ENCODE data around the gene PTPRD.

The PTPRD gene

DNA sequence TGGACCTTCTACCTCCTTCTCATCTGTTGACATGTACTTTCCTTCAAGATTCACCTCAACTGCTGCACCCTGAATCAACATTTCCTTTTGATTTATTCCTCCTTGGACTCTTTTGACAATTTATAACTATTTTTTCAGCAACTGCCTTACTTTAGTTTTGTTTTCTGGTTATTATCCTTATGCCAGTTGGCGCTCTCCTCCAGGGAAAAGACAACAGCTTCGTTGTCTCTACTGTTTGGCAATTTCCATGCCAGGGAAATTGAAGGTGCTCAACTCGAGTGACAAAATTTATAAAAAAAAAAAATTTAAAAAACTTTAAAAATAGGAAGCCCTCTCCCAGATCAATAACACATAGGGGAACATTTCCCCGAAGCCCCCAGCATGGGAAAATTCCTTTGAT lies 2264.0 kb downstream of the PTPRD start:
- TF ChIP-seq, protein P1, sequence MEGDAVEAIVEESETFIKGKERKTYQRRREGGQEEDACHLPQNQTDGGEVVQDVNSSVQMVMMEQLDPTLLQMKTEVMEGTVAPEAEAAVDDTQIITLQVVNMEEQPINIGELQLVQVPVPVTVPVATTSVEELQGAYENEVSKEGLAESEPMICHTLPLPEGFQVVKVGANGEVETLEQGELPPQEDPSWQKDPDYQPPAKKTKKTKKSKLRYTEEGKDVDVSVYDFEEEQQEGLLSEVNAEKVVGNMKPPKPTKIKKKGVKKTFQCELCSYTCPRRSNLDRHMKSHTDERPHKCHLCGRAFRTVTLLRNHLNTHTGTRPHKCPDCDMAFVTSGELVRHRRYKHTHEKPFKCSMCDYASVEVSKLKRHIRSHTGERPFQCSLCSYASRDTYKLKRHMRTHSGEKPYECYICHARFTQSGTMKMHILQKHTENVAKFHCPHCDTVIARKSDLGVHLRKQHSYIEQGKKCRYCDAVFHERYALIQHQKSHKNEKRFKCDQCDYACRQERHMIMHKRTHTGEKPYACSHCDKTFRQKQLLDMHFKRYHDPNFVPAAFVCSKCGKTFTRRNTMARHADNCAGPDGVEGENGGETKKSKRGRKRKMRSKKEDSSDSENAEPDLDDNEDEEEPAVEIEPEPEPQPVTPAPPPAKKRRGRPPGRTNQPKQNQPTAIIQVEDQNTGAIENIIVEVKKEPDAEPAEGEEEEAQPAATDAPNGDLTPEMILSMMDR (IDR thresholded peaks at IDR 0.05; ENCODE audit: extremely low read depth, missing control alignments), result no peak
- DNase-seq (ENCODE audit: low spot score), result no peak

DNA sequence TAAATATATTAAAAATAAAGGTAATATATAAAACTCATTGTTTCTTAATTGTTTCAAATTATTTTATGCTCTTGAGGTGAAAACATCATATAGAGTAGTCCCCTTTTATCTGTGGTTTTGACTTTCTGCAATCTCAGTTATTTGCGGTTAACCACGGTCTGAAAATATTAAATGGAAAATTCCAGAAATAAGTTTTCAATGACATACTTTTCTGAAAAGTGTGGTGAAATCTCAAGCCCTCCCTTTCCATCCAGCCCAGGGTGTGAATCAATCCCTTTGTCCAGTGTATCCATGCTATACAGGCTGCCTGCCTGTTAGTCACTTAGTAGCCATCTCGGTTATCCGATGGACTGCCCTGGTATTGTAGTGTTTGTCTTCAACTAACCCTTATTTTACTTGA lies 2266.5 kb downstream of the PTPRD start:
- no peak for DNase-seq (ENCODE audit: low spot score)
- TF ChIP-seq, protein P1 (IDR thresholded peaks at IDR 0.05; ENCODE audit: extremely low read depth, missing control alignments), result no peak

DNA sequence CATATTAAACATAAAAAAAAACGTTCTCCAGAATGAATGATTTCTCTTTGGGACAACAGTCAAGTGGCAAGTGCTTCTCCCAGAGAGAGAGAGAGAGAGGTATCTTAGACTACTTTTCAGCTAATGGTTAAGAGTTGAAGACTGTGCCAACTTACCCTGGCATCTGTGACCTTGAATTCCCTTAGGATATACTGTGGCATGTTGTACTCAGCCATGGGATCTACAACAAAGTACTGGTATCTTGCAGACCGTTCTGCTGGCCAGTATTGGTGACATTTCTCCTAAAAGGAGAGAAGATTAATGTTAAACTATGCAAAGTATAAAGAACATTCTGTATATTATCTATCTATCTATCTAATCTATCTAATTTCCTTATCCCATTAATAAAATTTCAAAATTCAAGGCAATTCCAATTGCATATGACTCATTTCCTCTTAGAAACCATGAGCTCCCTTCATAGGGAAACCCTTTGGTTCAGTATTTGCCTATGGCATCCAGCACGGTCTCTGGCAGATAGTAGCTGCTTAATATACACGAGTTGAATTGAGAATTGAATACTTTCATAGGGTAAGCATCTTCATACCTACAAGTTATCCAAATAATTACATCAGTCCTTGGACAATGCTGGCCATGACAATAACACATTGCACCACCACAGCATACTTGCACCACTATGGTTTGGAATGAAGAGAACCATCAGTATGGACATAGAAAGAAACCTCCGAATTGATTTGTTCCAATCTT lies 2273.9 kb downstream of the PTPRD start:
- TF ChIP-seq, protein P1 (IDR thresholded peaks at IDR 0.05; ENCODE audit: extremely low read depth, missing control alignments), result no peak
- DNase-seq (ENCODE audit: low spot score), result no peak

DNA sequence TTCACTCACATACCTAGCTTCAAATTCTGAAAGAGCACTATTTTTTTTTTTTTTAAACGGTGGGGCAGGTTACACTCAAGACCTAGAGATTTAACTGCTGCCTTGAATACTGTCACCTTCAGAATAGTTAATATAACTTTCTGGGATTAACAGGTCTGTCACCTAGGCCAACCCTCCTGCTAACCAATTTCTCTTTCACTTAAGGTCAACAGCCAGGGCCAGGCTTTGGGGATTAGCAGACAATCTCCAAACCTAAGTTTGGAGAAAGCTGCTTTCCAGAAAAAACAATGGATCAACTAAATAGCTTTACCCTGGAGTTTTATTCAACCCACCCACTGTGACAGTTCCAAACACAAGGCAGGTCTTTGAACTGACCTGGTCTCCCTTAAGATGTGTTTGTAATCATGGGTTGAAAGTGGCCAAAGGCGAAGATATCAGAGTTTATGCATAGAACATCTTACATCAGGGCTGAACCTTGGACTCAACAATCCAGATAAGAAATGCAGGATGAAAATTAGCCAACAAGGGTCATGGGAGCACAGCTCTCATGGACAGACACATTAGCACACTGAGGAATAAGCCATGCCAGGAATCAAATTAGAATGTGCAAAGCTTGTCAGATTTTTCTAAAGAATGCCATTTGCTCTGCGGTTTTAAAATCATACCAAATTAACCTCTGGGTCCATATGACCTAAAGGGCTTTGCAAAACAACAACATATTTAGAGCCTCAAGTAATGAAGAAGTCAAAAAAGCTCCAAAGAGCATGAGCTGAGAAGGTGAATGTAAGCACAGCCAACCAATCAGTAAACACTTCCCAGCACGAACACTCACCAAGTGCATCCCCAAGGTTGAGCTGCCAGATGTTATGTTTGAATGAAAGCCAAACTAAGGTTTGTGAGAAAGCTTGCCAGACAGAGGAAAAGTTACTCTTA lies 2274.7 kb downstream of the PTPRD start:
- DNase-seq (ENCODE audit: low spot score), result no peak
- TF ChIP-seq, protein P1 (IDR thresholded peaks at IDR 0.05; ENCODE audit: extremely low read depth, missing control alignments), result no peak

DNA sequence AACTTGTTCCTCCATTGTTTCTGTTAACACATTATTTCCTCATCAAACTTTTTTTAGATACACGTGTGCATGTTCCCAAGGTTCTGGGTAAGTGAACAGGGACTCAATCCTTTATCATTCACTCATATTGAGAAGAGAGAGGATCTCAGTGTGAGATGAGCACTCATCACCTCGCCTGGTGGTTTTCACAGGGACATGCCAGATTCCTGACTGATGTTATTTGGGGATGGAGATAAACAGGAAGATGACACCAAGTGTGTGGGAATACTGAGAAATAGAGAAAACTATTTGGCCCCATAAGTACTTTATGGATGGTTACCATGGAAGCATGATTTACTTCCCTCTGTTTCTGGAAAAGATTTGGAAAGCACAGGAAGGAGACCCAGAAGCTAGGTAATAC lies 2279.9 kb downstream of the PTPRD start:
- TF ChIP-seq, protein P1 (IDR thresholded peaks at IDR 0.05; ENCODE audit: extremely low read depth, missing control alignments), result no peak
- DNase-seq (ENCODE audit: low spot score), result no peak

DNA sequence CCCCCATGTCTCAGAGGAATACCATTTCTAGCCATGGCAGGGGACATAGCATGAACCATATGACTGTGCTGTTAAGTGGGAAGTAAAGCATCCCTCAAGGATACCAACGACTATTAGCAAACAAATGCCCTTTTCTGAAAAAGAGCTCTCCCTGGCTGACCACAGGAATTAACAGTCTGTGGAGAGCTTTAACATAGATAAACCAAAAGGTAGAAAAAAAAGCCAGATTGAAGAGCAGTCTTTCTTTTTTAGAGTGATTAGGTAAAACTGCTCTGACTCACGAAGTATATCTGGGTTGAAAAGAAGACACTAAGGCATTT lies 2280.5 kb downstream of the PTPRD start:
- no peak for DNase-seq (ENCODE audit: low spot score)
- TF ChIP-seq, protein P1 (IDR thresholded peaks at IDR 0.05; ENCODE audit: extremely low read depth, missing control alignments), result no peak

Data from GM20000 (cell line).